Epithelial cell of esophagus (primary cell): Measurements from ENCODE around the gene FBXW8.

Experiments used
- DNase-seq: peaks from one replicate; pipeline ENCODE4 v3.0.0; 2010; ENCODE audit warnings: low read depth
- H3K4me3 ChIP-seq: 2 replicates; pipeline ENCODE4 v1.5.1; 2011; ENCODE audit warnings: mild to moderate bottlenecking, low read length, control low read depth
- TF ChIP-seq, protein P1 (sequence below): IDR thresholded peaks from 2 replicates; pipeline ENCODE4 v1.5.1; 2011; ENCODE audit warnings: low read depth, mild to moderate bottlenecking, low read length, control low read depth, inconsistent platforms; ENCODE audit not compliant: insufficient read depth; ENCODE audit errors: missing control alignments

The FBXW8 gene

DNA sequence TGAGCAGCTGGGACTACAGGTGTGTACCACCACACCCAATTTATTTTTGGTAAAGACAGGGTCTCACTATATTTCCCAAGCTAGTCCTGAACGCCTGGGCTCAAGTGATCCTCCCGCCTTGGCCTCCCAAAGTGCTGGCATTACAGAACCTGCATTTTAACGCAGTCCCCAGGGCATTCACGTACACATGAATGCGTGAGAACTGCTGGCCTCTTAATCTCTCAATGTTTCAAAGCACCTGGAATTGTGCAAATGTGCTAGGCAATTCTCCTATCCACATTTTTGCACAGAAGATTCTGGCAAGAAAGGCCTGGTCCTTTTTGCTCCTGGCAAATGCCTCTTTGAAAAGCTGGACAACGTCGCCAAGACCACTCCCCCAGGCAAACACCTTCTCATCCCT is 153.3 kb downstream of the FBXW8 start:
- no peak for DNase-seq
- TF ChIP-seq, protein P1, sequence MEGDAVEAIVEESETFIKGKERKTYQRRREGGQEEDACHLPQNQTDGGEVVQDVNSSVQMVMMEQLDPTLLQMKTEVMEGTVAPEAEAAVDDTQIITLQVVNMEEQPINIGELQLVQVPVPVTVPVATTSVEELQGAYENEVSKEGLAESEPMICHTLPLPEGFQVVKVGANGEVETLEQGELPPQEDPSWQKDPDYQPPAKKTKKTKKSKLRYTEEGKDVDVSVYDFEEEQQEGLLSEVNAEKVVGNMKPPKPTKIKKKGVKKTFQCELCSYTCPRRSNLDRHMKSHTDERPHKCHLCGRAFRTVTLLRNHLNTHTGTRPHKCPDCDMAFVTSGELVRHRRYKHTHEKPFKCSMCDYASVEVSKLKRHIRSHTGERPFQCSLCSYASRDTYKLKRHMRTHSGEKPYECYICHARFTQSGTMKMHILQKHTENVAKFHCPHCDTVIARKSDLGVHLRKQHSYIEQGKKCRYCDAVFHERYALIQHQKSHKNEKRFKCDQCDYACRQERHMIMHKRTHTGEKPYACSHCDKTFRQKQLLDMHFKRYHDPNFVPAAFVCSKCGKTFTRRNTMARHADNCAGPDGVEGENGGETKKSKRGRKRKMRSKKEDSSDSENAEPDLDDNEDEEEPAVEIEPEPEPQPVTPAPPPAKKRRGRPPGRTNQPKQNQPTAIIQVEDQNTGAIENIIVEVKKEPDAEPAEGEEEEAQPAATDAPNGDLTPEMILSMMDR: no peak
- no peak overlapping the region for H3K4me3 ChIP-seq

DNA sequence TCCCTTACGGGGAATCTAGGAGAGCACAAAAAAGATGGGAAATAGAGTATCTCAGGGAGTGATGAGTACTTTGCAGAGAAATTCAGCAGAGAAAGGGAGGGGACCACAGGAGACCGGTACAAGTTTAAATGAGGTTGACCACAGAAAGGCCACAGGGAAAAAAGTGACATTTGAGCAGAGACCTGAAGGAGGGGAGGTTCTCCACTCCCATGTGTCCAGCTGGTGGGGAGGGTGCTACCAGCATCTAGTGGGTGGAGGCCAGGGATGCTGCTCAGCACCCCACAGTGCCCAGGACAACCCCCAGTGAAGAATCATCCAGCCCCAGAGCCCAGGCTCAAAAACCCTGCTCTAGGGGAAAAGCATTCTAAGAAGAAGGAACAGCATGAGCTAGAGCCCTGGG is 153.8 kb downstream of the FBXW8 start:
- no peak for DNase-seq
- TF ChIP-seq, protein P1: no peak
- H3K4me3 ChIP-seq: no peak overlapping the region

DNA sequence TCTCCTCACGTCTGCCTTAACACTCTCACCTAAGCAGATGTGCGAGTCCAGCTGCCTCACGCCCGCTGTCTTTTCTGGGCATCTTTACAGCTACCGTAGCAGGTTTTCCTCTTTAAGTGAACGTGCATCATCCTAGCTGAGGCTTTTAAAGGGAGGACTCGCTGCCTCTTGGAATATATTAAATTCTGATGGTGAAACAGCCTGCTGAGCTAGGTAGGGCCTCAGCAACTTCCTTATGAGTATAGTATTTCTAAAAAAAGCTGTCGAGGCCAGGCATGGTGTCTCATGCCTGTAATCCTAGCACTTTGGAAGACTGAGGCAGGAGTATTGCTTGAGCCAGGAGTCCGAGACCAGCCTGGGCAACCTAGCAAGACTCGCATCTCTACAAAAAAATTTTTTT is 156.3 kb downstream of the FBXW8 start:
- TF ChIP-seq, protein P1: no peak
- H3K4me3 ChIP-seq: no peak overlapping the region
- DNase-seq: no peak

DNA sequence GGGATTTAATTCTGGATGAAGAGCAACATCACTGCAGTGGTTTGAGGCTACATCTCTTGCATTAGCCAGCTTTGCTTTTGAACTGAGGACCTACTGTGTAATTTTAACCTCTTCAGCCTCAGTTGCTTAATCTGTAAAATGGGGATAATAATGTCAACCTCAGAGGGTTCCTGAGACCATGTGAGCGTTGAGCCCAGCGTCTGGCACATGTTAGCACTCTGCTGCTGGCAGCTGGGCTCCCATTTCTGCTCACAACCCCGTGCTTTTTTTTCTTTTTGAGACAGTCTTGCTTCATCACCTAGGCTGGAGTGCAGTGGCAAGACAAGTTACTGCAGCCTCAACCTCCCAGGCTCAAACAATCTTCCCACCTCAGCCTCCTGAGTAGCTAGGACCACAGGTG is 156.9 kb downstream of the FBXW8 start:
- H3K4me3 ChIP-seq: no peak overlapping the region
- TF ChIP-seq, protein P1: no peak
- DNase-seq: no peak

DNA sequence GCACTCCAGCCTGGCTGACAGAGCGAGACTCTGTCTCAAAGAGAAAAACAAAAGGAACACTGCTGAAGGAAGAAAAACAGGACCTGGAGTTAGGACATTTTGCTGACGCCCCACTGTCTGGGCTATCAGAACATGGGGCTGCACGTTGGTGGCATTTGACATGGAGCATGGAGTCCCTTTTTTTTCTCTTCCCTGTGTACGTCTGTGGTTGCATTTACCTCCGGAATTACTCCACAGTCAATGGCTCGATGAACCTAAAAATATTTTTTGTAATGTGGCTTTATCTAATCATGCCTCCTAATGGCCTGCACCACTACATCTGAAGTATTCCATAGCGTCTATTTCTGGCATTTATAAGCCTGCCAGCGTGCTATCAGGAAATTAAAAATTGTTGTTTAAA is 157.7 kb downstream of the FBXW8 start:
- TF ChIP-seq, protein P1: no peak
- no peak for DNase-seq
- no peak overlapping the region for H3K4me3 ChIP-seq

DNA sequence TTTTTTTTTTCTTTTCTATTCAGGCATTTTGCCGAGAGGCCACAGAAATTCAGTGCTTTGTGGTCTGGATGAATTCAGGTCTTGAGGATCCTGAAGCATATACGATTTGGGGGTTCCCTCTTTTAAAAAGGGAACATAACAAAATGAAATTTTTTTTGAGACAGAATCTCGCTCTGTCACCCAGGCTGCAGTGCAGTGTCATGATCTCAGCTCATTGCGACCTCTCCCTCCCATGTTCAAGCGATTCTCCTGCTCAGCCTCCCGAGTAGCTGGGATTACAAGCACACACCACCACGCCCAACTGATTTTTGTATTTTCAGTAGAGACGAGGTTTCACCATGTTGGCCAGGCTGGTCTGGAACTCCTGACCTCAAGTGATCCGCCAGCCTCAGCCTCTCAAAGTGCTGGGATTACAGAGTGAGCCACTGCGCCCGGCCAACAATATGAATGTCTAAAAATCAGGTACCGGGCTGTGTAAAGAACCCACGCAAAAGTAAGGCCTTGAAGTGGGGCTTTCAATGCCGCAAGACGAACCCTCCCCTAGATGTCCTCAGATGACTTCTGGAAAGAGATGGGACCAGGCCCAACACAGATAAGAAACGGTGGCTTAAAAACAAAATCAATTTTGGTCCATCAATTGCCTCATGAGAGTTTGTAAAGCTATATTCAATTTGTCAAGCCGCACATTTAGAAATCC is 158.5 kb downstream of the FBXW8 start:
- DNase-seq: no peak
- no peak overlapping the region for H3K4me3 ChIP-seq
- TF ChIP-seq, protein P1: no peak
